GM12874 (cell line): ENCODE data around the gene LITAF.

ENCODE experiments used
- CTCF ChIP-seq: IDR thresholded peaks from 2 replicates; pipeline ENCODE4 v1.5.1; 2011; ENCODE audit warnings: low read depth, mild to moderate bottlenecking, control low read depth, low read length, moderate library complexity; ENCODE audit not compliant: insufficient read depth

The LITAF gene

GRCh38 chr16:11563493-11564040 is 23.2 kb downstream of the LITAF start:
- TF ChIP-seq CTCF: no peak

GRCh38 chr16:11562941-11563340 is 23.8 kb downstream of the LITAF start:
- TF ChIP-seq CTCF: no peak

- TF ChIP-seq CTCF: no peak
Measured at GRCh38 chr16:11562411-11562810, 24.3 kb downstream of the LITAF start.

- TF ChIP-seq CTCF: no peak
Measured at GRCh38 chr16:11561856-11562255, 24.9 kb downstream of the LITAF start.

- no peak for TF ChIP-seq CTCF
Measured at GRCh38 chr16:11561454-11561805, 25.3 kb downstream of the LITAF start.

GRCh38 chr16:11560701-11561453 is 25.8 kb downstream of the LITAF start:
- TF ChIP-seq CTCF: no peak

- TF ChIP-seq CTCF: no peak
Measured at GRCh38 chr16:11557801-11558200, 28.9 kb downstream of the LITAF start.
